Urinary bladder (tissue), 4 donors: ENCODE data around the gene GIMAP6. TPM values are rescaled to one million over a fixed set of nuclear protein-coding genes. Genes with fewer than 3 reads are reported as not detected.
"Not testable (repeated sequence)": the region's sequence is repeated elsewhere in the genome, so short reads cannot be mapped to it uniquely, and the experiment has no call there.

Experiments used
- DNase-seq: peaks from one replicate; pipeline ENCODE4 v3.0.0-alpha.2; 2015; ENCODE audit errors: extremely low spot score
- H3K27ac ChIP-seq: one replicate; pipeline ENCODE4 v1.5.1; 2013; ENCODE audit warnings: low read depth, mild to moderate bottlenecking, moderate library complexity
- H3K36me3 ChIP-seq: one replicate; pipeline ENCODE4 v1.6.1; 2013; ENCODE audit warnings: mild to moderate bottlenecking, moderate library complexity; ENCODE audit not compliant: insufficient read depth
- H3K4me1 ChIP-seq: one replicate; pipeline ENCODE4 v1.6.1; 2013; ENCODE audit warnings: mild to moderate bottlenecking, moderate library complexity; ENCODE audit not compliant: insufficient read depth
- H3K4me3 ChIP-seq: one replicate; pipeline ENCODE4 v1.5.1; 2013; ENCODE audit warnings: low read depth, low read length
- WGBS: extraction: QIAGEN DNeasy Blood & Tissue Kit; methylation state at CpG from one replicate; pipeline ENCODE4 v1.1.7; 2013; 5-methylcytosine and 5-hydroxymethylcytosine counted together
- polyA plus RNA-seq: library from polyadenylated mRNA; stranded (reverse); fragments of 200-250 nt; gene quantifications from one replicate; pipeline ENCODE4 v1.2.3, GENCODE V29; 2013
- total RNA-seq: library from RNA; depleted of rRNA; stranded (reverse); fragments of >200 nt; gene quantifications from one replicate; pipeline ENCODE4 v1.2.3, GENCODE V29; 2014
- donor health status: healthy with polysubstance abuse.
- donor health status: healthy.

GIMAP6 gene
- total and polyA plus RNA-seq, 2 donors = 29.5 to 30.3 TPM

- DNase-seq = no peak
- H3K4me1 ChIP-seq = no peaks in the 10 kb centered on the region
- WGBS = 94% methylated on average over 18 of the region's 18 CpGs
- no peak overlapping the region for H3K4me3 ChIP-seq
- no peaks in the 10 kb centered on the region for H3K36me3 ChIP-seq
- no peak overlapping the region for H3K27ac ChIP-seq
Measured at GRCh38 chr7:150627959-150628358, 4.2 kb downstream of the GIMAP6 start.

- 87% methylated on average over 4 of the region's 4 CpGs for WGBS
Measured at GRCh38 chr7:150626696-150627095, 5.5 kb downstream of the GIMAP6 start.

GRCh38 chr7:150621376-150621775, 10.8 kb downstream of the GIMAP6 start:
- H3K4me1 ChIP-seq = no peaks in the 10 kb centered on the region
- H3K4me3 ChIP-seq = no peak overlapping the region
- H3K27ac ChIP-seq = no peak overlapping the region
- WGBS = 77% methylated on average over 1 of the region's 1 CpG
- no peaks in the 10 kb centered on the region for H3K36me3 ChIP-seq
- no peak for DNase-seq

More at GRCh38 chr7:150626696-150627095, 5.5 kb downstream of the GIMAP6 start:
- H3K27ac ChIP-seq = no peak overlapping the region
- no peak overlapping the region for H3K4me3 ChIP-seq
- H3K4me1 ChIP-seq = no peaks in the 10 kb centered on the region
- no peak for DNase-seq
- H3K36me3 ChIP-seq = no peaks in the 10 kb centered on the region

- H3K27ac ChIP-seq = no peak overlapping the region
- H3K4me3 ChIP-seq = no peak overlapping the region
- no peaks in the 10 kb centered on the region for H3K4me1 ChIP-seq
- no peaks in the 10 kb centered on the region for H3K36me3 ChIP-seq
- no peak for DNase-seq
- WGBS = 71% methylated on average over 3 of the region's 3 CpGs
Measured at GRCh38 chr7:150620617-150621371, 11.4 kb downstream of the GIMAP6 start.

GRCh38 chr7:150620061-150620460, 12.1 kb downstream of the GIMAP6 start:
- 76% methylated on average over 3 of the region's 3 CpGs for WGBS
- Histone ChIP-seq H3K36me3 (no peaks in the 10 kb centered on the region), H3K4me1 (no peaks in the 10 kb centered on the region), H3K4me3 (no peak overlapping the region), H3K27ac (no peak overlapping the region)
- DNase-seq = no peak

GRCh38 chr7:150615221-150615755, 16.9 kb downstream of the GIMAP6 start:
- H3K4me3 ChIP-seq, H3K27ac ChIP-seq, H3K4me1 ChIP-seq, H3K36me3 ChIP-seq, DNase-seq: not testable (repeated sequence)
- 65% methylated on average over 5 of the region's 5 CpGs for WGBS

GRCh38 chr7:150614426-150614825, 17.8 kb downstream of the GIMAP6 start:
- H3K36me3 ChIP-seq, H3K27ac ChIP-seq, H3K4me1 ChIP-seq, DNase-seq, H3K4me3 ChIP-seq: not testable (repeated sequence)
- WGBS = 70% methylated on average over 1 of the region's 1 CpG

- no peak overlapping the region for H3K4me3 ChIP-seq
- H3K36me3 ChIP-seq = no peaks in the 10 kb centered on the region
- H3K27ac ChIP-seq = no peak overlapping the region
- no peaks in the 10 kb centered on the region for H3K4me1 ChIP-seq
- WGBS = 40% methylated on average over 1 of the region's 1 CpG
- DNase-seq = no peak
Measured at GRCh38 chr7:150613880-150614279, 18.3 kb downstream of the GIMAP6 start.

GRCh38 chr7:150612925-150613324, 19.3 kb downstream of the GIMAP6 start:
- no peaks in the 10 kb centered on the region for H3K4me1 ChIP-seq
- WGBS = 77% methylated on average over 3 of the region's 3 CpGs
- no peak for DNase-seq
- H3K4me3 ChIP-seq = no peak overlapping the region
- H3K36me3 ChIP-seq = no peaks in the 10 kb centered on the region
- H3K27ac ChIP-seq = no peak overlapping the region

GRCh38 chr7:150610233-150610632, 22.0 kb downstream of the GIMAP6 start:
- no peak for DNase-seq
- Histone ChIP-seq H3K4me3 (no peak overlapping the region), H3K36me3 (no peaks in the 10 kb centered on the region), H3K4me1 (no peaks in the 10 kb centered on the region), H3K27ac (no peak overlapping the region)
- 78% methylated on average over 1 of the region's 1 CpG for WGBS

GRCh38 chr7:150603600-150603999, 28.6 kb downstream of the GIMAP6 start:
- not testable (repeated sequence) for H3K4me1 ChIP-seq, H3K4me3 ChIP-seq, H3K36me3 ChIP-seq, H3K27ac ChIP-seq, DNase-seq
- 64% methylated on average over 2 of the region's 2 CpGs for WGBS

- H3K4me3 ChIP-seq = no peak overlapping the region
- WGBS = 77% methylated on average over 2 of the region's 2 CpGs
- no peak for DNase-seq
Measured at GRCh38 chr7:150595361-150595760, 36.8 kb downstream of the GIMAP6 start.

GRCh38 chr7:150594805-150595204, 37.4 kb downstream of the GIMAP6 start:
- Histone ChIP-seq H3K36me3 (no peaks in the 10 kb centered on the region), H3K4me1 (no peaks in the 10 kb centered on the region), H3K4me3 (no peak overlapping the region), H3K27ac (no peak overlapping the region)
- 82% methylated on average over 2 of the region's 2 CpGs for WGBS
- DNase-seq = no peak

More at GRCh38 chr7:150595361-150595760, 36.8 kb downstream of the GIMAP6 start:
- H3K27ac ChIP-seq = no peak overlapping the region
- no peaks in the 10 kb centered on the region for H3K36me3 ChIP-seq
- H3K4me1 ChIP-seq = no peaks in the 10 kb centered on the region

- 73% methylated on average over 1 of the region's 1 CpG for WGBS
- Histone ChIP-seq H3K4me1 (no peaks in the 10 kb centered on the region), H3K4me3 (no peak overlapping the region), H3K36me3 (no peaks in the 10 kb centered on the region), H3K27ac (no peak overlapping the region)
- no peak for DNase-seq
Measured at GRCh38 chr7:150587551-150587950, 44.6 kb downstream of the GIMAP6 start.
